NCI-H524 (cell line): Measurements from ENCODE around the gene UQCR10.
A peak's percentile ranks its signal among the peaks of the same experiment; 100 is the strongest.
"Not testable (repeated sequence)": the region's sequence is repeated elsewhere in the genome, so short reads cannot be mapped to it uniquely, and the experiment has no call there.

Experiments used
- DNase-seq, 2 experiments: peaks; one replicate each; lab custom pipeline; 2025; lab: John Stamatoyannopoulos, UW

UQCR10 gene

DNA sequence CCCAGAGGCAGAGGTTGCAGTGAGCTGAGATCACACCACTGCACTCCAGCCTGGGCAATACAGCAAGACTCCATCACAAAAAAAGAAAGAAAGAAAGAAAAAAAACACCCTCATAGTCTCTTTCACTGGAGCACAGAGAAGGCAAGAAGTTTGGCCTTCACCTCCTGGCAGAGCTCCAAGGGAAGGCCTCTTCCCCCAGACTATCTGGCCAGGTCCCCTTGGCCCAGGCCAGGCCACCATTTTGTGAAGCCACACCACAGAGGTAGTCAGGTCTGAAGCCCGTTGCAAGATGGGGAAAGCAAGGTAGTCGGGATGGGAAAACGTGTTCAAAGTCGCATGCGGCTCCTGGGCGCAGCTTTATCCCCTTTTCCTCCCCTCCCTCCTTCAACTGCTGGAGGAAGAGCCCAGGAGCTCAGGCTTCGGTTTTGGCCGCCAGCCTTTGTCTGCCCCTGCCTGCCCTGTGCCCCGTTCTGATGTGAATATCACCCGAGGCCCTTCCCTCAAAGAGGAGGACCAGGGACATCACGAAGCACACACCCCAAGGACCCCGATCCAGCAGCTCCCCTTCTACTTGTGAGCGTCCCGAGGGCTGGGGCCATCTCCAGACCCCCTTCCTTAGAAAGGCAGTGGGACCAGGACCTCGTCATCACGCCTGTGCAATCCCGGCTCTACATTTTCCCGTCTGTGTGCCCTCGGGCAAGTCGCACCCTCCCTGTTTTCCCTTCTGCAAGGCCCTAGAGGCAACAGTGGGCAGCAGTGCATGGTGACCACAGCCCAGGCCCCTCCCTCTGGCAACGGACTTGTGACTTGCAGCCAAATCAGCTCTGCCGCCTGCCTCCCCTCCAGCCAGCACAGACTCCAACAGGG, 29.7 kb upstream of the UQCR10 start:
- DNase-seq: no peak

DNA sequence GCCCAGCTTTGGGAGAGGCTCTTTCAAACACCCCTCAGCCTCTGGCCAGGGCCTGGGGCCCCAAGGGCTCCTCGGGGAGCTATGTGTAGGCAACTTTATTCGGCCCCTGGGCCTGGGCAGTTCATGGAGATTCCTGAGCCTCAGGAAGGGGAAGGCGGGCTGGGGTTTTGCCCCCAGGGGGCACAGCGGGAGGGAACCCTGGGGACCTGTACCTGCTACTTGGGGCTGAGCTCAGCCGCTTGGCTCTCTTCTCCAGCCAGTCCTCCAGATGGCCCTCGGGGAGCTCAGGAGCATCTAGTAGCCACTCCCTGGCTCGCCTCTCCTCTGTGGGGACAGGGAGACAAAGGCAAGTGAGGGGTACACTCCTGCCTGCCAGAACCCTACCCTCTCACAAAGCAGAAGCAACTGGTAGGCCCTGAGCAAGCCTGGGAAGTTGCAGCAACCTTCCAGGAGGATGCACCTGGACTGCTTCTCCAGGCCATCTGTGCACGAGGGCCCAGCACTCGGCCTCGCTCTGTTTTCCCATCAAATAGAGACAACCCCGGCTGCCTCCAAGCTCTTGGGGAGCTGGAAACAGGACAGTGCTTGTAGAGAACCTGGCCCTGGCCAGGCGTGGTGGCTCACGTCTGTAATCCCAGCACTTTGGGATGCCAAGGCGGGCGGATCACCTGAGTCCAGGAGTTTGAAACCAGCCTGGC, 28.9 kb upstream of the UQCR10 start:
- DNase-seq: no peak

DNA sequence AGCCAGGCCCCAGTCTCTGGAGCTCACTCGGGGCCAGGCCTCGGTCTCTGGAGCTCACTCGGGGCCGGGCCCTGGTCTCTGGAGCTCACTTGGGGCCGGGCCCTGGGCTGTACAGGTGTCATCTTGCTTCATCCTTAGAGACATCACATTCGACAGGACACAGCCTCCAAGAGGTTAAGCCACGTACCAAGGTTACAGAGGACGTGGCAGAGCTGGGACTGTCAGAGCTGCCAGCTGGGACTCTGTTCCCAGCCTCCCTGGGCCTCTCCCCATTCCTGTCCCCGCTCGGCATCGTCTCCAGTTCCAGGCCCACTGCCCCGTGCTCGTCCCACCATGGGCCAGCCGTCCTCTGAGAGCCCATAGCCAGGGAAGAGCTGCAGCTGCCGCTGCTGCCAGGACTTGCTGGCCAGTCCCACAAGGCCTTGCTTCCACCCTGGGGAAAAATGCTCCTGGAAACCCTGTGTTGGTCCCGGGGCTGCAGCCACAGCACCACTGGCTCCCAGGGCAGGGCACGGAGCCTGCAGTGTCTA, 27.8 kb upstream of the UQCR10 start:
- DNase-seq: no peak

DNA sequence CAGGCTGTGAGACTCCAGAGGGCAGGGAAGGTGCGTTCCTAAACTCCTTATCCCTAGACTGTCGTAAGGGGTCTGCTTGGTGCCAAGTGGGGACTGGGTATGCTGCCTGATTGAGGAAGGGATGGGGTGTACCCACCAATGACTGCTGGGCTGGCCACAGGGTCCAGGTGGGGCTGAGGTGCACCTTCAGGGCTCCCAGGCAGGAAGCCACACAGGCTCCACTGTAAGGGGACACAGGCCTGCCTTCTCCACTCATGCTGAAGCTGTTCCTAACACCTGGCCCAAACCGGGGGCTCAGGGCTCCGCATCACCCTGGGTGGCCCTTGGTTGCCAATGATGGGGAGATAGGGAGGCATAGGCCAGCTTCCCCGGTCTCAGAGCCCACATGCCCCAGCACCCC, 27.0 kb upstream of the UQCR10 start:
- no peak for DNase-seq

DNA sequence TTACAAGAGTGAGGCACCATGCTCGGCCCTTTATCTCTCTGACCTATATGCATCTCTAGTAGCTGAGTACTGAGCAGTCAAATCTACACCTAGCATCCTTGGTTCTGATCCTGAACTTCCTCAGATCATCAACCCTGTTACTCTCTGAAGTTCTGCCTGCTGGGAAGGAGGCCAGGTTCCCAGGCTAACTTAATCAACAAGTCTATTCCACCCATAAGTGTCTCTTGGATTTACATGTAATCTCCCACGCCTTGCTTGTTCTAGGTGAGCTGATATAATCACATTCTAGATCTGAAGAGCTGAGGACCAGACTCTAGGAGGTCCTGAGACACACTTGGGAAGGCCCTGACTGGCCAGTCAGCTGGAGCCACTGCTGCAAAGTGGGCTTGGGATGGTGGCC, 25.2 kb upstream of the UQCR10 start:
- DNase-seq: no peak

DNA sequence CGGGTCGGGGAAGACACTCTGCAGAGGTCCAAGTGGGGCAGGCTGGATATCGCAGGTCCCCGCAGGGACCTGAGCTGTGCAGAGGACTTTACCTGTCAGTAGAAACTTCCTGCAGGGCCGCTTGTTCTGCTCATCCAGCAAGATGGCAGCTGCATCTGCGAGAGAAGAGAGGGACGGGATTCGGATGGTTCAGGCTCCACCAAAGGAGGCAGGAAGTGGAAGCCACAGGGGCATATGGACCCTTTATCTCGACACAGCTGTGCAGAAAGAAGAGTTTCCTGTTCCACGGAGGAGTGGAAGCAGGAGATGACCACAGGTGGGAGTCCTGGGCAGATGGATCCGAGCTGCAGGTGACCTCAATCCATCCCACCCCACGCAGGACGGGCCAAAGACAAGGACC, 24.8 kb upstream of the UQCR10 start:
- DNase-seq: no peak

DNA sequence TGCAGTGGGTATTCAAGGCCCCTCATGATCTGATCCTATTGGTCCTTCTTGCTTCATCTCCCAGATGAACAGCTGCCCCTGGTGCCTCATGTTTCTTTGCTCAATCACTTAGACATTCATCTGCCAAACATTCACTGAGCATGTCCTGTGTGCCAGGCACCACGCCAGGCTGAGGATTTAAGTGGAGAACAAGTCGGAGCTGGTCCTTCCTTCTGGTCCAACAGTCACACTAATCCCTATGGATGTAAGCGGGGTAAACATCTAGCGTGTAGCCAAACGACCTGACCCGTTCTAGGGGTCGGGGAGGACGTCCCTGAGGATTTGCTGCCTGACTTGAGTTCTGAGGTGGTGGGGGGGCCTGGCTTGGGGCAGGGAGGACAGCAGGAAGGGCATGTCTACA, 22.3 kb upstream of the UQCR10 start:
- DNase-seq: peak; percentile 97 to 98

DNA sequence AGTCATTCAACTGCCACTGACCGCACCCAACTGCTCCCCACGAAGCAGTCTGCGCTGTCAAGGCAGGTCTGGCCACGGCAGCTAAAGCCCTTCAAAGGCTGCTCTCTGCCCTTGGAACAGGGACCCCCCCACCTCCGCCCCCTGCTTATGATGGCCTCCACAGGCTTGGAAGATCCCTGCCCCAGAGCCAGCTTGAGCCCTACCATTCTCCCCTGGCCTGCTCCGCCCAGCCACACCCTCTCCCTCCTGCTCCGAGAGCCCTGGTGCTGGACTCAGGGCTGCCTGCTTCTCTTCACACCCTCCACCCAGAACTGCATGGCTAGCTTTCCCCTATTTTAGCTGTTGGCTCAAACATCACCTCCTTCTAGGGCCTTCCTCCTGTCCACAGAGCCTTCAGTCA, 19.3 kb upstream of the UQCR10 start:
- DNase-seq: no peak

DNA sequence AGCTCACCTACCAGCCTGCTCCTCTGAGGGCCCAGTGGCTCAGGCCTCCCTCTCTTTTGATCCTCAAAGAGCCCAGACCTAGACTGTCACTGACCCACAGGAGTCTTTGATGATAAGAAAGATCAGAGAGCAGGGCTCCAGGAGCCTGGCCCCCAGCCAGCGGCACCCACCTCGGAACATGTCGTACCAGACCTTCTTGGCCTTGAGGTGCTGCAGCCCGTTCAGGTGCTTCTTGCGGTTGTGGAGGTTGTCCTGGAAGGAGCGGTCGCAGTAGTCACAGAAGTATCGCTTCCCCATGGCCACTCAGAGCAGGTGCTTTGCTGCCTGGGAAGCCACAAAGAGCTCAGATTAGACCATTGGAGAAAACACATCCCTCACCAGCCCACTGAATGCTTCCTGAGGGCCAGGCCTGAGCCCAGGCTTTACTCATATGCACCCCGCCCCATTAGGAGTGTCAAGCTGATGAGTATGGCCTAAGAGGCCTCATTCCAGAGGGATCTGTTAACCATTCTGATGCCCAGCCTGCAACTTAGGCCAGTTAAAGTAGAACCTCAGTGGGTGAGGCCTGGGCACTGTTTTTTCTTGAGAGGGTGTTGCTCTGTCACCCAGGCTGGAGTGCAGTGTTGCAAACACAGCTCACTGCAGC, 18.8 kb upstream of the UQCR10 start:
- no peak for DNase-seq

DNA sequence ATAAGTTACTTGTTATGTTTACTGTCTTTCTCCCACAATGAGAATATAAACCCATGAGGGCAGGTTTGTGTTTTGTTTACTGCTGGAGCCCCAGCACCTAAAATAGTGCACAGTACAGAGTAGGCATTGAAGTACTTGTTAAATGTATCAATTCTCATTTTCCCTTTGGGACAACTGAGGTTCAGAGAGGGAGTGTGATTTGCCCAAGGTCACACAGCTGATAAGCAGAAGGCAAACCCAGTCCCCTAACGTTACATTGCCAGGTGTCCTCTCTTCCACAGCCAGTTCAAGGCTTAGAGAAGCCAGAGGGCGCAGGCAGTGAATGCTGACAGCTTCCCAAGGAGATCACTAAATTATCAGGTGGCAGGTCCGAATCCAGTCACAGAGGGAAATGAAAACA, 17.1 kb upstream of the UQCR10 start:
- DNase-seq: no peak

DNA sequence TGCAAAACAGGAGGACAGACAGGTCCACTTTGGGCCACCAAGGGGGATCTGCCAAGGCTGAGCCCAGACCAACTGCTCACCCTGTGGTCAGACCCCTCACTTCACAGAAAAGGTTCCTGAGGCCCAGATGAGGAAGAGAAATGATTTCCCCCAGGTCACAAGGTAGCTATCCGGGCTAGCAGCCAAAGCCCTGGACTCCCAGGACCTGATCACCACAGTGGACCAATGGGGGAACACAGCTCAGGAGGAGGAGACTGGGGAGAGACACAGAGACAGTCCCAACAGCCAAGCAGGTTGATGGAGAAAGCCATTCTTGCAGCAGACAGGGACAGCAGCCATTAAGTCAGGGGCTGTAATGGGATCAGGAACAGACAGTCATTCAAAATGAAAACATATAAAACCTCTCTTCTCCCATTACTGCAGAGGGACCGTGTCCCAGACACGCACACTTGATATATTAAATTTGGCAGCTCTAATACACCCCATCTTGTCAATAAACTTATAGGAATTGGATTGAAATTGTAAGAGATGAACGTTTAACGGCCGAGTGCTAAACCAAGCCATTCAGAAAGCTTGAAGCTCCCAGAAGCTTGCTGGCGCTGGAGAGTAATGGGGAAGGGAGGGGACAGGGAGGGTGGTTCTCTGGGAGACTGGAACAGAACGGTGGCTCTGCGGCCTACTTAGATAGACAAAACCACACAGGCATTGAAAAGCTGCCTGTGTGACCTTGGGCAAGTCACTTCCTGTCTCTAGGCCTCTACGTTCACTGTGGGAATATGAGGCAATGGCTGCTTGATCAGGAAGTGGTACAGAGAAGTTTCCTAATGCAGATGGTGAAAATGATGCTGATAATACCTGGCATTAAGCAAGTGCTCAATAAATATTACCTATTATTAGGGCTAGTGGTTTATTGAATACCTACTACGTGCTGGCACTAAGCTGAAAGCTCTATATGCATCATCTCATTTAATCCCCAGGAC, 16.3 kb upstream of the UQCR10 start:
- DNase-seq: no peak

DNA sequence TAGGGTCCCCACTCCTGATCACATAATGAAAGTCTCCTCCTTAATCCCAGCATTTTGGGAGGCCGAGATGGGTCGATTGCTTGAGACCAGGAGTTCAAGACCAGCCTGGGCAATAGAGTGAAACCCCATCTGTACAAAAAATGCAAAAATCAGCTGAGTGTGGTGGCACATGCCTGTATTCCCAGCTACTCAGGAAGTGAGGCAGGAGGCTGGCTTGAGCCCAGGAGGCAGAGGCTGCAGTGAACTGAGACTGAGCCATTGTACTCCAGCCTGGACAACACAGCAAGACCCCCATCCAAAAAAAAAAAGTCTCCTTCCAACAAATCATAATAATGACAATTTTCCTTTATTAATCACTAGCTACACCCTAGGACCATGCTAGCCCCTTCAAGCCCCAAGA, 15.5 kb upstream of the UQCR10 start:
- DNase-seq: no peak

DNA sequence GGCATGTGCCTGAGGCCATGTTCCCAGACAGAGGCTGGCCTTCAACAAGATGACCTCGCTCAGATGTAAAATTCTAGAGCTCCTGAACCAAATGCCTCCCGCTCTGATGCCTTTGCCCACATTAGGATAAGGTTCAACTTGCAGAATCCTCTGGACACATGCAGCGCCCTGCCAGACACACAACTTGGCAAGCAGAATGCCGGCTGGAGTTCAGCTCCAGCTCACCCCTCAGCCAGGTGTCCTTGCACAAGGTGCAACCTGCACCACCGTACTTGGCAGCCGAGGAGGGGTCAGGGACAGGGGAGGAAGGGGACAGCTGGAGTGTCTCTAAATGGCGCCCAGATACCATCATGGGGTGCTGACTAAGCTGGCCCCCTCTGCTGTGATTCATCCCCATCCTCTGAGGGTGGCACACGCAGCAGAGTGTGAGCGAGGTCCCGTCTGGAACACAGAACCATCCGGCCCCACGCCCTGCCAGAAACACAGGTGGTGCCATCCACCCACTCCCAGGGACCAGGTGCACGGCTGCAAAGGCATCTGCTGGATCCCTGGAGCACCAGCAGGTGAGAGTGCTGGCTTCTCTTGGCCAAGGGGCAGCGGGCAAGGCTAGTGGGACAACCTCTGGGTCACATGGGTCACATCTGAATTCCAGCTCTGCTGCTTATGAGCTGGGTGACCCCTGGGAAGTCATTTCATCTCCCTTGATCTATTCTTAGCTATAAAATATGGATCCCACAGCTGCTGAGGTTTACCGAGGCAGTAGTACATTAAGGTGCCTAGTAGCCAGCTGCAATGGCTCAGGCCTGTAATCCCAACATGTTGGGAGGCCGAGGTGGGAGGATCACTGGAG, 13.1 kb upstream of the UQCR10 start:
- DNase-seq: no peak

DNA sequence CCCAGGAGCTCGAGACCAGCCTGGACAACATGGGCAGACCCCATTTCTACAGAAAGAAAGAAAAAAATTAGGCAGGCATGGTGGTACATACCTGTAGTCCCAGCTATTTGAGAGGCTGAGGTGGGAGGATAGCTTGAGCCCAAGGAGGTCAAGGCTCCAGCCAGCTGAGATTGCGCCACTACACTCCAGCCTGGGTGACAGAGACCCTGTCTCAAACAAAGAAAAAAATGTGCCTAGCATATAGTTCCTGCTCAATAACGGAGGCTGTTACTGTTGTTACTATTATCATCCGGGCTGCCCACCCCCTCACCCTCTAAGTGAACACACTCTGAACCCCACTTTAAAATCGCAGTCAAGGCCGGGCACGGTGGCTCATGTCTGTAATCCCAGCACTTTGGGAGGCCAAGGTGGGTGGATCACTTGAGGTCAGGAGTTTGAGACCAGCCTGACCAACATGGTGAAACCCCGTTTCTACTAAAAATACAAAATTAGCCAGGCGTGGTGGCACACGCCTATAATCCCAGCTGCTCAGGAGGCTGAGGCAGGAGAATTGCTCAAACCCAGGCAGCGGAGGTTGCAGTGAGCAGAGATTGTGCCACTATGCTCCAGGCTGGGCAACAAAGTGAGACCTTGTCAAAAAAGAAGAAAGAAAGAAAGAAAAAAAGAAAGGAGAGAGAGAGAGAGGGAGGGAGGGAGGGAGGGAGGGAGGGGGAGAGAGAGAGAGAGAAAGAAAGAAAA, 12.3 kb upstream of the UQCR10 start:
- DNase-seq: not testable (repeated sequence)

DNA sequence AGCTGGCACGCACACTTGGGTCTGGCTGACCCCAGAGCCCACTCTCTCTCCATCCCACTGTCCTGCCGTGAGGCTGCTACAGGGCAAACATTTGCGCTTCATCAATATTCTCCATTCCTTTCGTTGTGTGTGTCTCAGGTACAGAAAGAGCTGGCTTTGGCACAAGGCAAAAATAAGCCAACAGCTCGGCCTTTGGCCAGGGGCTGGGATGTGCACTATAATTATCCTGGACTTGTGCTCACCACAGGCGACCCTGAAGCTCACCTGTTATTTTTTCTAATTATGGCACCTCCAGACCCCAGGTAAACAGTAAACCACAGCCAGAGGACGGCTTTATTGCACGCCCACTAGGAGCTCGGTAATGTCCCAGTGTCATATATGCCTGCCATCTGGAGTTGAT, 11.3 kb upstream of the UQCR10 start:
- DNase-seq: no peak

DNA sequence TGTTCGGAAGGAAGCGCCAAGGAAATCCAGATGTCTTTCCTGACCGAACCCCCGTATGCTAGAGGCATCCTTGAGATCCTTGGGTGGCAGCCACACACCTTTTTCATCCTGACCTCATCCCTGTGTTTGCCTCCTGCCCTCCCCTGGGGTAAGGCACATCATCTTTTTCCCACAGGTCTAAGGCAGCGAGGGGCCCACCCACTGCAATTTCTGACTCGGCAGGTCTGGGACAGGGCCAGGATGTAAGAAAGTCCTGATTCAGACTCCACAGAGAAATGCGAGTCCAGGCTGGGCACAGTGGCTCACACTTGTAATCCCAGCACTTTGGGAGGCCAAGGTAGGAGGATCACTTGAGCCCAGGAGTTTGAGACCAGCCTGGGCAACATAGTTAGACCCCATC, 10.8 kb upstream of the UQCR10 start:
- DNase-seq: no peak

DNA sequence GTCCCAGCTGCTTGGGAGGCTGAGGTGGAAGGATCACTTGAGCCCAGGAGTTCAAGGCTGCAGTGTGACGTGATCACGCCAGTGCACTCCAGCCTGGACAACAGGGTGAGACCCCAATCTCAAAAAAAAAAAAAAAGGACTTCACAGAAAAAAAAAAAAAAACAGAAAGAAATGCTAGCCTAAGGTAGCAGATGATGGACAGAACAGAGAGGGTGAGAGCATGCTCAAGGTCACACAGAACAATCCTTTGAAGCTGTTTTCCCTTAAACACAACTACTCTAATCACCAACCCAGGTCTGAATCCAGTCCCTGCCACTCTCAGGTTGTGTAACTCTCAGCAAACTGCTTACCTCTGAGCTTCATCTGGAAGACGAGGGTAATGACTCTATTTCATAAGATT, 10.1 kb upstream of the UQCR10 start:
- DNase-seq: no peak

DNA sequence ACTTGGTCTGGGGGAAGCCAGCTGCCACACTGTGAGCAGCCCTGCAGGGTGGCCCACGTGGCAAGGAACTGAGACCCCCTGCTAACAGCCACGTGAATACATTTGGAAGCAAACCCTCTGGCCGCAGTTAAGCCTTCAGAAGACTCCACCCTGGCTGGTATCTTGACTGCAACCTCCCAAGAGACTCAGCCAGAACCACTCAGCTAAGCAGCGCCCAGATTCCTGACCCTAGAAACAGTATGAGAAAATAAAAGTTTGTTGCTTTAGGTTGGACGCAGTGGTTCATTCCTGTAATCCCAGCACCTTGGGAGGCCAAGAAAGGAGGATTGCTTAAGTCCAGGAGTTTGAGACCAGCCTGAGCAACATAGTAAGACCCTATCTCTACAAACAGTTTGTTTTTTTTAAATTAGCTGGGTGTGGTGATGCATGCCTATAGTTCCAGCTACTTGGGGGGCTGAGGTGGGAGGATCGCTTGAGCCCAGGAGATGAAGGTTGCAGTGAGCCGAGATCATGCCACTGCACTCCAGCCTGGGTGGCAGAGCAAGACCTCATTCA, 9.0 kb upstream of the UQCR10 start:
- no peak for DNase-seq

DNA sequence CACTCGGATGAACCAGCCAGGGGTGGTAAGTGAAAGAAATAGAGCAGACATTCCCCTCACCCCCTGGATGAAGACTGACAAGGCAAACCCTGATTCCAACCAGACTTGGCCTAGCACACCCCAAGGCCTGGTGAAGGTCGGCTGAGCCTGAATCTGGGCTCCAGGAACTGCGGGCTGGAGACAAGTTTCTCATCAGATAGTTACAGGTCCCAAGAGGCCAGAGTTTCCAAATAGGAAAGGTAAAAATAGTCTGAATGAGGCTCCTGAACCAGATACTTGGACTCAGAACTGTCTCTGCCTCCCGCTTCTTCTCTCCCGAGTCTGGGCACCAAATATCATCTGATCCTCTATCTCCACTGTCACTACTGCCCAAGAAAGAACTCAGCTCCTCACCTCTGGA, 8.2 kb upstream of the UQCR10 start:
- no peak for DNase-seq

DNA sequence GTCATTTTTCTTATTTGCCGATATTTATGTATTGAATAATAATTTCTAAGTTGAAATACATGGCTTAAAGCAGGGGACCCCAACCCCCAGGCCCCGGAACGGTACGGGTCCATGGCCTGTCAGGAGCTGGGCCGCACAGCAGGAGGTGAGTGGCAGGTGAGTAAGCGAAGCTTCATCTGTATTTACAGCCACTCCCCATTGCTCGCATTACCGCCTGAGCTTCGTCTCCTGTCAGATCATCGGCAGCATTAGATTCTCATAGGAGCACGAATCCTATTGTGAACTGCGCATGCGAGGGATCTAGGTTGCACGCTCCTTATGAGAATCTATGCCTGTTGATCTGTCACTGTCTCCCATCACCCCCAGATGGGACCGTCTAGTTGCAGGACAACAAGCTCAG, 4.9 kb upstream of the UQCR10 start:
- no peak for DNase-seq
